ENCODE measurements around the gene EGLN3.

DNA sequence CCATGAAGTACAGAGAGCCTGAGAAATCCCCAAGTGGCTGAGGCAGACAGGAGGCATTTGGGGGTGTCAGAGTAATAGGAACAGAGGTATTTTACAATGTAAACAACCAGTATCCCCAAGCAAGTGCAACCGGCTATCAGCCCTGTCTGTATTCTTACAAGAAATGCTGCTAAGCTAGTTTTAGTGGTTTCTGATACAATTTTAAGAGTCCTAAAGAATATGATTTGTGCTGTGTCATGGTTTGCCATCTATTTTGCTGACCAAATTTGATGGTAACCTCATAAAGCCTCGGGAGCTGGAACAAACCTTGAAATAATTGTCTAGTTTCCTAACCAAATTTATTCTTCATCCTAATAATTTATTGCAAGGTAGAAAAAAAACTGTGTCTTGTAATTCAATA, 46.7 kb upstream of the EGLN3 start:
- TF ChIP-seq CREB5 (CRISPR knock-in tag; IDR thresholded peaks at IDR 0.05; ENCODE audit: low read depth): no peak
- TF ChIP-seq CSRNP3 (CRISPR knock-in tag; IDR thresholded peaks at IDR 0.05): no peak
- no peak for TF ChIP-seq ZFP30 (CRISPR knock-in tag; IDR thresholded peaks at IDR 0.05)
- TF ChIP-seq ZFP3 (CRISPR knock-in tag; IDR thresholded peaks at IDR 0.05): no peak
- no peak for TF ChIP-seq OSR1 (CRISPR knock-in tag; IDR thresholded peaks at IDR 0.05)
- TF ChIP-seq ISL1 (CRISPR knock-in tag; IDR thresholded peaks at IDR 0.05): no peak
- no peak for TF ChIP-seq GLIS3 (CRISPR knock-in tag; IDR thresholded peaks at IDR 0.05)
- TF ChIP-seq CSDC2 (CRISPR knock-in tag; IDR thresholded peaks at IDR 0.05): no peak
- TF ChIP-seq, protein P1, sequence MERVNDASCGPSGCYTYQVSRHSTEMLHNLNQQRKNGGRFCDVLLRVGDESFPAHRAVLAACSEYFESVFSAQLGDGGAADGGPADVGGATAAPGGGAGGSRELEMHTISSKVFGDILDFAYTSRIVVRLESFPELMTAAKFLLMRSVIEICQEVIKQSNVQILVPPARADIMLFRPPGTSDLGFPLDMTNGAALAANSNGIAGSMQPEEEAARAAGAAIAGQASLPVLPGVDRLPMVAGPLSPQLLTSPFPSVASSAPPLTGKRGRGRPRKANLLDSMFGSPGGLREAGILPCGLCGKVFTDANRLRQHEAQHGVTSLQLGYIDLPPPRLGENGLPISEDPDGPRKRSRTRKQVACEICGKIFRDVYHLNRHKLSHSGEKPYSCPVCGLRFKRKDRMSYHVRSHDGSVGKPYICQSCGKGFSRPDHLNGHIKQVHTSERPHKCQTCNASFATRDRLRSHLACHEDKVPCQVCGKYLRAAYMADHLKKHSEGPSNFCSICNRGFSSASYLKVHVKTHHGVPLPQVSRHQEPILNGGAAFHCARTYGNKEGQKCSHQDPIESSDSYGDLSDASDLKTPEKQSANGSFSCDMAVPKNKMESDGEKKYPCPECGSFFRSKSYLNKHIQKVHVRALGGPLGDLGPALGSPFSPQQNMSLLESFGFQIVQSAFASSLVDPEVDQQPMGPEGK (CRISPR knock-in tag; IDR thresholded peaks at IDR 0.05; ENCODE audit: borderline replicate concordance): no peak
- no peak for TF ChIP-seq TSHZ2 (CRISPR knock-in tag; IDR thresholded peaks at IDR 0.05)
- no peak for TF ChIP-seq ZNF565 (CRISPR knock-in tag; conservative IDR thresholded peaks at IDR 0.05; ENCODE audit: low read depth)
- no peak for TF ChIP-seq ARNTL (CRISPR knock-in tag; IDR thresholded peaks at IDR 0.05; ENCODE audit: borderline replicate concordance, low read depth)
